Activated CD4-positive, CD25-positive, alpha-beta regulatory T cell treated with anti-CD3 and anti-CD28 coated beads, Interleukin-2, amount 50 U/mL, for 16 hours (primary cell): ENCODE measurements around the gene IL15RA.
"Not testable (repeated sequence)": the region's sequence is repeated elsewhere in the genome, so short reads cannot be mapped to it uniquely, and the experiment has no call there.

Experiments
- DNase-seq: peaks from one replicate; pipeline ENCODE4 v3.0.0-alpha.2; 2020; ENCODE audit warnings: low read depth, low spot score

Gene IL15RA

GRCh38 chr10:5930272-5930671 lies 47.1 kb downstream of the IL15RA start:
- DNase-seq = no peak

GRCh38 chr10:5929442-5929841 lies 47.9 kb downstream of the IL15RA start:
- DNase-seq = no peak

- DNase-seq = no peak
Observed at GRCh38 chr10:5927306-5927705, 50.0 kb downstream of the IL15RA start.

GRCh38 chr10:5924889-5925288 lies 52.5 kb downstream of the IL15RA start:
- DNase-seq = no peak

GRCh38 chr10:5921746-5922145 lies 55.6 kb downstream of the IL15RA start:
- no peak for DNase-seq

GRCh38 chr10:5919568-5919967 lies 57.8 kb downstream of the IL15RA start:
- no peak for DNase-seq

- DNase-seq = no peak
Observed at GRCh38 chr10:5918763-5919162, 58.6 kb downstream of the IL15RA start.

- DNase-seq = no peak
Observed at GRCh38 chr10:5917305-5917704, 60.0 kb downstream of the IL15RA start.

- no peak for DNase-seq
Observed at GRCh38 chr10:5915451-5915850, 61.9 kb downstream of the IL15RA start.

- DNase-seq = no peak
Observed at GRCh38 chr10:5913736-5914135, 63.6 kb downstream of the IL15RA start.

- DNase-seq = no peak
Observed at GRCh38 chr10:5911670-5912069, 65.7 kb downstream of the IL15RA start.

GRCh38 chr10:5910323-5911100 lies 66.8 kb downstream of the IL15RA start:
- DNase-seq = no peak

- not testable (repeated sequence) for DNase-seq
Observed at GRCh38 chr10:5908676-5909075, 68.7 kb downstream of the IL15RA start.

GRCh38 chr10:5906651-5907050 lies 70.7 kb downstream of the IL15RA start:
- no peak for DNase-seq

GRCh38 chr10:5905854-5906507 lies 71.4 kb downstream of the IL15RA start:
- DNase-seq = no peak

- DNase-seq = no peak
Observed at GRCh38 chr10:5904227-5904626, 73.1 kb downstream of the IL15RA start.

GRCh38 chr10:5903563-5903962 lies 73.8 kb downstream of the IL15RA start:
- DNase-seq = no peak

GRCh38 chr10:5902511-5903274 lies 74.7 kb downstream of the IL15RA start:
- no peak for DNase-seq
